B cell (primary cell): Measurements from ENCODE around the gene MAP7D2. TPM values are rescaled to one million over a fixed set of nuclear protein-coding genes. Genes with fewer than 3 reads are reported as not detected.

Experiments used
- ATAC-seq: fragments of 200-7000 bp; cut with Tn5 transposase; one replicate; pipeline ENCODE4 v1.10.0; 2021; ENCODE audit warnings: low read depth, mild to moderate bottlenecking, moderate number of reproducible peaks, moderate library complexity
- CTCF ChIA-PET: fragments of 350-600 bp; sonication (Branson Sonifier 250); formaldehyde crosslinking; loops from one replicate; lab custom pipeline; 2021; ENCODE audit warnings: antibody characterized with exemption, inconsistent platforms; lab: Charles Lee
- POLR2A ChIA-PET: fragments of 350-600 bp; sonication (Branson Sonifier 250); formaldehyde crosslinking; loops from one replicate; lab custom pipeline; 2021; ENCODE audit warnings: antibody characterized with exemption; lab: Charles Lee
- DNase-seq: peaks from one replicate; pipeline ENCODE4 v3.0.0; 2013
- H2AFZ ChIP-seq: 2 replicates; pipeline ENCODE4 v1.6.1; 2012; ENCODE audit warnings: mild to moderate bottlenecking, low read depth, low read length; ENCODE audit not compliant: insufficient read depth, poor library complexity, severe bottlenecking
- H3K27ac ChIP-seq, 2 donors: 1 replicate in 1 of 2; 2 replicates in 1 of 2; pipeline ENCODE4 v1.5.1; 2012 to 2013; ENCODE audit warnings: low read length in 2 of 2, mild to moderate bottlenecking in 2 of 2, moderate library complexity in 1 of 2
- H3K27me3 ChIP-seq, 4 experiments: fragments of 200-600 bp in 1 of 4; sonication (generic) in 1 of 4; replicated peaks in 1 of 4; 1 replicate in 2 of 4; 2 replicates in 2 of 4; pipeline versions ENCODE4 v1.6.1 to v1.7.0; 2013 to 2016; ENCODE audit warnings: low read length in 3 of 4, mild to moderate bottlenecking in 2 of 4, mixed read lengths in 1 of 4, moderate library complexity in 1 of 4; ENCODE audit not compliant: insufficient read depth in 4 of 4, control insufficient read depth in 3 of 4; ENCODE audit errors: control extremely low read depth in 1 of 4
- H3K36me3 ChIP-seq, 2 experiments: replicated peaks in 1 of 2; 1 replicate in 1 of 2; 2 replicates in 1 of 2; pipeline versions ENCODE4 v1.6.1 to v1.7.1; 2013; ENCODE audit warnings: low read length in 1 of 2; ENCODE audit not compliant: insufficient read depth in 2 of 2, control insufficient read depth in 1 of 2; ENCODE audit errors: control extremely low read depth in 1 of 2, extremely low read depth in 1 of 2
- H3K4me1 ChIP-seq, 2 donors: fragments of 200-600 bp in 1 of 2; sonication (generic) in 1 of 2; 1 replicate in 1 of 2; 2 replicates in 1 of 2; pipeline versions ENCODE4 v1.5.1 to v1.6.1; 2013 to 2017; ENCODE audit warnings: low read length in 2 of 2; ENCODE audit not compliant: control insufficient read depth in 2 of 2, insufficient read depth in 2 of 2
- H3K4me2 ChIP-seq: replicated peaks from 2 replicates; pipeline ENCODE3; 2012; ENCODE audit warnings: mild to moderate bottlenecking, low read depth, low read length; ENCODE audit not compliant: poor library complexity, severe bottlenecking
- H3K4me3 ChIP-seq, 5 experiments: fragments of 200-600 bp in 1 of 5; sonication (generic) in 1 of 5; 1 replicate in 3 of 5; 2 replicates in 2 of 5; pipeline versions ENCODE4 v1.5.1 to v1.7.0; 2011 to 2016; ENCODE audit warnings: low read length in 4 of 5, mild to moderate bottlenecking in 4 of 5, low read depth in 2 of 5, control low read depth in 1 of 5, moderate library complexity in 1 of 5; ENCODE audit not compliant: insufficient read depth in 1 of 5; ENCODE audit errors: control extremely low read depth in 1 of 5, extremely low read depth in 1 of 5
- H3K79me2 ChIP-seq: fragments of 200-600 bp; sonication (generic); one replicate; pipeline ENCODE4 v1.6.0; 2016; ENCODE audit warnings: low read length; ENCODE audit not compliant: control insufficient read depth, insufficient read depth
- H3K9ac ChIP-seq: fragments of 200-600 bp; sonication (generic); 2 replicates; pipeline ENCODE4 v1.6.1; 2017; ENCODE audit warnings: mild to moderate bottlenecking, low read length, moderate library complexity
- H3K9me3 ChIP-seq, 3 donors: one replicate each; pipeline versions ENCODE4 v1.6.1 to v1.7.1; 2013; ENCODE audit warnings: low read length in 2 of 3; ENCODE audit not compliant: control insufficient read depth in 2 of 3, insufficient read depth in 1 of 3; ENCODE audit errors: control extremely low read depth in 1 of 3
- H4K20me1 ChIP-seq: 2 replicates; pipeline ENCODE4 v1.6.0; 2012; ENCODE audit warnings: mild to moderate bottlenecking, low read length; ENCODE audit not compliant: insufficient read depth, control insufficient read depth, poor library complexity, severe bottlenecking
- H3K27ac Mint-ChIP-seq: one replicate; pipeline ENCODE4 v1.8.0; 2021; ENCODE audit warnings: mixed read lengths
- H3K27me3 Mint-ChIP-seq: one replicate; pipeline ENCODE4 v1.8.0; 2021; ENCODE audit warnings: mixed read lengths
- H3K4me1 Mint-ChIP-seq: one replicate; pipeline ENCODE4 v1.8.0; 2021; ENCODE audit warnings: mixed read lengths
- H3K4me3 Mint-ChIP-seq: one replicate; pipeline ENCODE4 v1.8.0; 2021; ENCODE audit warnings: mixed read lengths
- H3K9me3 Mint-ChIP-seq: one replicate; pipeline ENCODE4 v1.8.0; 2022; ENCODE audit warnings: mixed read lengths; ENCODE audit not compliant: insufficient read depth
- EZH2 ChIP-seq: IDR thresholded peaks from 2 replicates; pipeline ENCODE4 v1.6.1; 2012; ENCODE audit warnings: borderline replicate concordance, low read depth, mild to moderate bottlenecking, moderate library complexity, low read length; ENCODE audit not compliant: insufficient read depth, poor library complexity, severe bottlenecking
- WGBS: methylation state at CpG from one replicate; pipeline ENCODE4 v1.1.5; 2013; ENCODE audit warnings: missing lambda C conversion rate; ENCODE audit not compliant: insufficient coverage; 5-methylcytosine and 5-hydroxymethylcytosine counted together
- intact Hi-C: fragments of 100-400 bp; cut with micrococcal nuclease; formaldehyde crosslinking; loops from one replicate; pipeline ENCODE4 v1.10.0; 2022
- polyA plus RNA-seq: library from polyadenylated mRNA; depleted of rRNA; stranded (reverse); fragments of >200 nt; gene quantifications from 2 replicates; pipeline ENCODE4 v1.2.3, GENCODE V29; 2012
- total RNA-seq, 2 donors: library from RNA; stranded (reverse); fragments of 120-200 nt in 1 of 2; gene quantifications; 1 replicate in 1 of 2; 2 replicates in 1 of 2; pipeline versions ENCODE4 v1.2.3 to v1.2.4, GENCODE V29; 2013 to 2022
- TF ChIP-seq, protein P1 (sequence below): fragments of 200-600 bp; IDR thresholded peaks from one replicate; pipeline ENCODE4 v1.8.0; 2022; ENCODE audit warnings: antibody characterized with exemption, mild to moderate bottlenecking

Gene MAP7D2
- total and polyA plus RNA-seq, 2 donors (not counting 1 experiment from before 2014, with no cell fraction given), result 0.54 TPM; not detected in 1

DNA sequence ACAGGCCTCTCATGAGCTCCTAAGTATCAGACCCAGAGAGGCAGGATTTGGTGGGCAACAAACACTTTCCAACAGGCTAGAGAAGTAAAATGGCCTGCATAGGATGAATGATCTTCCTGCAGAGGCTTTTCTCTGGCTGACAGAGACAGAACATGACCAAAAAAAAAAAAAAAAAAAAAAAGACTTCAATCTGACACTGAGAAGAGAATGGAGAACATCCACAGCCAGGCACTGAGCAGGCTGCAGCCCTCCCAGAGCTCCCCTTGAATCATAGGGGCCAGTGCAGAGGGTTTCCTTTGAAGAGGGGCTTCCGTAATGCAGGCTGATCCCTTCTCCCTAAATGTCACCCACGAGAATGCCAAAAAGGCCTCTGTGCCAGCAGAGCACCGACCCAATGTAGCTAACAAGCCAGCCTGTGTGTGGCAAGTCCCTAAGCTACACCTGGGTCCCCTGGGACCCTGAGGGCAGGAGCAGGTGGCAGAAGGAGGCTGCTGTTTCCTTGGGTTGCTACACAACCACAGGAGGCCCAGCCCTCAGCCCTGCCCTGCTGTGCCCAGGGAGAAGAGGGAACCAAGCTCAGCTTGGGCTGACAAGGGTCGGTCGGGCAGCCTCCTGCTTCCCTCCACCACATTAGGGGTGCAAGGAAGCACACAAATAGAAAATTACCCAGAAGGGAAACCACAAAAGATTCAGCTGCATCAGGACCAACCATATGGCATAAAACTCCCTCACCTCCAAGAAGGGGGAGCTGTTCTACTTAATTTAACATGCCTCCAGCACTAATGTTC, 55.6 kb downstream of the MAP7D2 start:
- peak overlapping the region; percentile 56 for H3K4me3 Mint-ChIP-seq
- peak overlapping the region; percentile 86 for H3K27ac Mint-ChIP-seq
- Histone ChIP-seq H3K27ac (peak overlapping the region; percentile 64 to 71), H3K79me2 (no peaks in the 10 kb centered on the region), H3K9ac (no peak overlapping the region), H3K4me2 (peak overlapping the region; percentile 59), H3K27me3 (no peaks in the 10 kb centered on the region), H3K9me3 (no peaks in the 10 kb centered on the region), H3K4me1 (peaks cover 21 to 27% of the 10 kb centered on the region in 2 donors), H4K20me1 (no peaks in the 10 kb centered on the region), H3K4me3 (no peak overlapping the region), H2AFZ (peak overlapping the region; percentile 32), H3K36me3 (no peaks in the 10 kb centered on the region)
- ATAC-seq (peak; percentile 97), DNase-seq (peak; percentile 89)
- ChIA-PET CTCF (interaction anchor here (0.5 to 2.2 kb wide), 7 partner anchors 10 to 709 kb away, joined by 3 to 19 read pairs (median 3); partner anchors contain the start of gene BCLAF3), POLR2A (no interaction called here)
- intact Hi-C loops, result loop anchor here (1.0 kb wide), 1 partner anchor 70 kb away; the partner anchor contains the start of gene BCLAF3
- H3K4me1 Mint-ChIP-seq, result peaks cover 30% of the 10 kb centered on the region
- H3K27me3 Mint-ChIP-seq, result no peaks in the 10 kb centered on the region
- TF ChIP-seq, protein P1, sequence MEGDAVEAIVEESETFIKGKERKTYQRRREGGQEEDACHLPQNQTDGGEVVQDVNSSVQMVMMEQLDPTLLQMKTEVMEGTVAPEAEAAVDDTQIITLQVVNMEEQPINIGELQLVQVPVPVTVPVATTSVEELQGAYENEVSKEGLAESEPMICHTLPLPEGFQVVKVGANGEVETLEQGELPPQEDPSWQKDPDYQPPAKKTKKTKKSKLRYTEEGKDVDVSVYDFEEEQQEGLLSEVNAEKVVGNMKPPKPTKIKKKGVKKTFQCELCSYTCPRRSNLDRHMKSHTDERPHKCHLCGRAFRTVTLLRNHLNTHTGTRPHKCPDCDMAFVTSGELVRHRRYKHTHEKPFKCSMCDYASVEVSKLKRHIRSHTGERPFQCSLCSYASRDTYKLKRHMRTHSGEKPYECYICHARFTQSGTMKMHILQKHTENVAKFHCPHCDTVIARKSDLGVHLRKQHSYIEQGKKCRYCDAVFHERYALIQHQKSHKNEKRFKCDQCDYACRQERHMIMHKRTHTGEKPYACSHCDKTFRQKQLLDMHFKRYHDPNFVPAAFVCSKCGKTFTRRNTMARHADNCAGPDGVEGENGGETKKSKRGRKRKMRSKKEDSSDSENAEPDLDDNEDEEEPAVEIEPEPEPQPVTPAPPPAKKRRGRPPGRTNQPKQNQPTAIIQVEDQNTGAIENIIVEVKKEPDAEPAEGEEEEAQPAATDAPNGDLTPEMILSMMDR, result no peak
- TF ChIP-seq EZH2, result no peak
- WGBS, result 0% methylated on average over 1 of the region's 5 CpGs
- no peaks in the 10 kb centered on the region for H3K9me3 Mint-ChIP-seq
